Nephron progenitor cell (in vitro differentiated cells): ENCODE data around the gene CDH5.

Experiments used
- DNase-seq: peaks from one replicate; pipeline ENCODE4 v3.0.0; 2021
- H3K27ac Mint-ChIP-seq: 2 replicates; pipeline ENCODE4 v1.8.0; 2021; ENCODE audit warnings: mild to moderate bottlenecking, moderate library complexity, mixed read lengths
- H3K27me3 Mint-ChIP-seq: 2 replicates; pipeline ENCODE4 v1.8.0; 2021; ENCODE audit warnings: mild to moderate bottlenecking, low read depth, mixed read lengths; ENCODE audit not compliant: poor library complexity
- H3K36me3 Mint-ChIP-seq: 2 replicates; pipeline ENCODE4 v1.8.0; 2021; ENCODE audit warnings: low read depth, mixed read lengths
- H3K4me1 Mint-ChIP-seq: 2 replicates; pipeline ENCODE4 v1.8.0; 2021; ENCODE audit warnings: mixed read lengths
- H3K4me3 Mint-ChIP-seq: 2 replicates; pipeline ENCODE4 v1.8.0; 2021; ENCODE audit warnings: mild to moderate bottlenecking, moderate library complexity, mixed read lengths
- H3K9me3 Mint-ChIP-seq: 2 replicates; pipeline ENCODE4 v1.8.0; 2021; ENCODE audit warnings: mild to moderate bottlenecking, moderate library complexity, mixed read lengths
- TF ChIP-seq, protein P1 (sequence below): fragments of 200-600 bp; sonication (generic); IDR thresholded peaks from 2 replicates; pipeline ENCODE4 v1.5.0; 2021; ENCODE audit warnings: antibody characterized with exemption

CDH5 gene

DNA sequence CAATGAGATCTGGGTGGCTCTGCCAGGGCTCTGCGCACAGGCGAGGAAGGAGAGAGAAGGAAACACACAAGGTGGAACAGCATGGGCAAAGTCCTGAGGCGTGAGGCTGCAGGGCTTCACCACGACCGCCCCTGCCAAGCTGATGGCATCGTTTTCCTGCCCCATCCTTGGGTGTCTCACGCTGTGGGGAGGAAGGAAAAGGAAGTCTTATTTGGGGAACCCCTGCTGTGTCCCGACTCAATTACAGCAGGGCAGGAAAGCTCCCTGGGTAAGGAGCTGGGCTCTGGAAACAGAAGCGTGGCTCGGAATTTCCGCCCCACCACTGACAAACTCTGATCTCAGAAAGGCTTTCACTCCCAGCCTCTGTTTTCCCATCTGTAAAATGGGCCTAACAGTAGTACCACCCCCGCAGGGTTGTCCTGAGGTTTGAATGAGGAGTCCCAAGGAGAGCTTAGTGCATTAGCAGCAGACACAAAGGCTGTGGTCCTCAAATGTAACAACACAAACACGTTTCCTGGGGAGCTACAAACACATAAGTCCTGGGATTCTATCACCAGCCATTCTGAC lies 3.2 kb upstream of the CDH5 start:
- TF ChIP-seq, protein P1, sequence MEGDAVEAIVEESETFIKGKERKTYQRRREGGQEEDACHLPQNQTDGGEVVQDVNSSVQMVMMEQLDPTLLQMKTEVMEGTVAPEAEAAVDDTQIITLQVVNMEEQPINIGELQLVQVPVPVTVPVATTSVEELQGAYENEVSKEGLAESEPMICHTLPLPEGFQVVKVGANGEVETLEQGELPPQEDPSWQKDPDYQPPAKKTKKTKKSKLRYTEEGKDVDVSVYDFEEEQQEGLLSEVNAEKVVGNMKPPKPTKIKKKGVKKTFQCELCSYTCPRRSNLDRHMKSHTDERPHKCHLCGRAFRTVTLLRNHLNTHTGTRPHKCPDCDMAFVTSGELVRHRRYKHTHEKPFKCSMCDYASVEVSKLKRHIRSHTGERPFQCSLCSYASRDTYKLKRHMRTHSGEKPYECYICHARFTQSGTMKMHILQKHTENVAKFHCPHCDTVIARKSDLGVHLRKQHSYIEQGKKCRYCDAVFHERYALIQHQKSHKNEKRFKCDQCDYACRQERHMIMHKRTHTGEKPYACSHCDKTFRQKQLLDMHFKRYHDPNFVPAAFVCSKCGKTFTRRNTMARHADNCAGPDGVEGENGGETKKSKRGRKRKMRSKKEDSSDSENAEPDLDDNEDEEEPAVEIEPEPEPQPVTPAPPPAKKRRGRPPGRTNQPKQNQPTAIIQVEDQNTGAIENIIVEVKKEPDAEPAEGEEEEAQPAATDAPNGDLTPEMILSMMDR: no peak
- no peak overlapping the region for H3K27ac Mint-ChIP-seq
- no peak for DNase-seq
- H3K4me3 Mint-ChIP-seq: no peak overlapping the region
- H3K36me3 Mint-ChIP-seq: no peaks in the 10 kb centered on the region
- no peaks in the 10 kb centered on the region for H3K9me3 Mint-ChIP-seq
- peaks cover 52% of the 10 kb centered on the region for H3K4me1 Mint-ChIP-seq
- peaks cover 15% of the 10 kb centered on the region for H3K27me3 Mint-ChIP-seq

GRCh38 chr16:66364117-66364958 lies 2.2 kb upstream of the CDH5 start:
- H3K27ac Mint-ChIP-seq: no peak overlapping the region
- H3K36me3 Mint-ChIP-seq: no peaks in the 10 kb centered on the region
- peaks cover 47% of the 10 kb centered on the region for H3K4me1 Mint-ChIP-seq
- DNase-seq: peak; percentile 28
- no peak overlapping the region for H3K4me3 Mint-ChIP-seq
- H3K27me3 Mint-ChIP-seq: peaks cover 10% of the 10 kb centered on the region
- no peaks in the 10 kb centered on the region for H3K9me3 Mint-ChIP-seq
- TF ChIP-seq, protein P1: no peak

- Mint-ChIP-seq H3K36me3 (no peaks in the 10 kb centered on the region), H3K9me3 (no peaks in the 10 kb centered on the region)
Observed at GRCh38 chr16:66364959-66365306, 1.6 kb upstream of the CDH5 start.

DNA sequence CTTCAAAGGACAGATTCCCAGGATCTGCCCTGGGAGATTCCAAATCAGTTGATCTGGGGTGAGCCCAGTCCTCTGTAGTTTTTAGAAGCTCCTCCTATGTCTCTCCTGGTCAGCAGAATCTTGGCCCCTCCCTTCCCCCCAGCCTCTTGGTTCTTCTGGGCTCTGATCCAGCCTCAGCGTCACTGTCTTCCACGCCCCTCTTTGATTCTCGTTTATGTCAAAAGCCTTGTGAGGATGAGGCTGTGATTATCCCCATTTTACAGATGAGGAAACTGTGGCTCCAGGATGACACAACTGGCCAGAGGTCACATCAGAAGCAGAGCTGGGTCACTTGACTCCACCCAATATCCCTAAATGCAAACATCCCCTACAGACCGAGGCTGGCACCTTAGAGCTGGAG lies 840 bp upstream of the CDH5 start:
- H3K27ac Mint-ChIP-seq: no peak overlapping the region

More at GRCh38 chr16:66364959-66365306, 1.6 kb upstream of the CDH5 start:
- peaks cover 6% of the 10 kb centered on the region for H3K27me3 Mint-ChIP-seq
- no peak for DNase-seq
- TF ChIP-seq, protein P1: no peak
- peaks cover 41% of the 10 kb centered on the region for H3K4me1 Mint-ChIP-seq
- no peak overlapping the region for H3K27ac Mint-ChIP-seq
- no peak overlapping the region for H3K4me3 Mint-ChIP-seq

DNA sequence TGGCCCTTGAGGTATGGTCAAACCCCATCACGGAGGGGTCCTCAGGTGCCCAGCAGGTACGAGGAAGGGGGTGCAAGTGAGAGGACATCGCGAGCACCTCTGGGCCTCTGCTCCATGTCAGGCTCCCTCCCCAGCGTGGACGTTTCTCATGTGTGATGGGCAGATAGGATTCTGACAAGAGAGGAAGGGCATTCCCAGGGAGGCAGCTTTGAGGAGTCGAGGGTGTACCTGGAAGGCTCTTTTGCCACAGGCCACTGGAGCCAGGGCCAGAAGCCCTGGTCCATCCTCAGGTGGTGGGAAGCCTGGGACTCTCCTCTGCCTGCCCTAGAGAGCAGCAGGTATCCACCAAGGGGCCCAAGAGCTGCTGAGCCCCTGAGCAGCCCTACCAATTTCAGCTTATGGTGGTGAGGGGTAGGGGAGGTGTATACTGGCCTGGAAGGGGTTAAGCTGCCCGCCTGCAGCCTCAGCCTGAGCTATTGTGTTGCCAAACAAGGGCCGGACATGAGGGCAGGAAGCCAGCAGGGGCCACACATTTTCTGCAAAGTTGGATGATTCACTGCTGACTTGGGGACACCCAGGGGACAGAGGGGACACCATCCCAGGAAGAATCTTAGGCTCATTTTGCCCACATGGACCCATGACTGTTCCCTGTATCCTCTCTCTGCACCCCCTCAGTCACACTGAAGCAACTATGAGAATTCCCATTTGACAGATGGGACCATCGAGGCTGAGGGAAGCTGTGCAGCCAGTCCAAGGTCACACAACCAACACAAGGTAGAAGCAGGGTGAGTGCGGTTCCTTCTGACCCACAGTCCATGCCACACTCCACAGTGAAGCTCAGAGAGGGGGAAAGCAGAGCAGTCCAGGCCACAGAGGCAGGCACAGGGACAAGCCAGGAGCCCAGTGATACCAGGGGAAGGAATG lies 1.7 kb downstream of the CDH5 start:
- H3K9me3 Mint-ChIP-seq: no peaks in the 10 kb centered on the region
- no peaks in the 10 kb centered on the region for H3K36me3 Mint-ChIP-seq
- TF ChIP-seq, protein P1: no peak
- DNase-seq: no peak
- peaks cover under 1% of the 10 kb centered on the region for H3K27me3 Mint-ChIP-seq
- H3K27ac Mint-ChIP-seq: peak overlapping the region; percentile 53
- H3K4me1 Mint-ChIP-seq: peaks cover 24% of the 10 kb centered on the region
- H3K4me3 Mint-ChIP-seq: no peak overlapping the region

More for the DNA sequence above, 840 bp upstream of the CDH5 start:
- peaks cover 41% of the 10 kb centered on the region for H3K4me1 Mint-ChIP-seq
- H3K36me3 Mint-ChIP-seq: no peaks in the 10 kb centered on the region
- TF ChIP-seq, protein P1: no peak
- H3K27me3 Mint-ChIP-seq: peaks cover 5% of the 10 kb centered on the region
- H3K9me3 Mint-ChIP-seq: no peaks in the 10 kb centered on the region
- DNase-seq: no peak
- H3K4me3 Mint-ChIP-seq: no peak overlapping the region
